D721Med (cell line): ENCODE results near the gene DNAJB14.

Experiments
- DNase-seq: peaks from one replicate; pipeline ENCODE4 v3.0.0; 2011; ENCODE audit warnings: low spot score; ENCODE audit not compliant: insufficient read length
- FAIRE-seq: peaks from 2 replicates; lab custom pipeline; 2011; peaks lifted over from hg19 to GRCh38; lab: Jason Lieb, UNC
- CTCF ChIP-seq: IDR thresholded peaks from 2 replicates; pipeline ENCODE4 v1.5.1; 2012; ENCODE audit warnings: mild to moderate bottlenecking, control low read depth; ENCODE audit not compliant: insufficient read depth; ENCODE audit errors: missing control alignments

The DNAJB14 gene

GRCh38 chr4:99872570-99872969 is 73.8 kb downstream of the DNAJB14 start:
- no peak for FAIRE-seq
- DNase-seq, result no peak
- no peak for TF ChIP-seq CTCF

GRCh38 chr4:99868126-99868596 is 78.3 kb downstream of the DNAJB14 start:
- no peak for DNase-seq
- TF ChIP-seq CTCF, result no peak
- FAIRE-seq, result no peak

GRCh38 chr4:99863804-99864203 is 82.6 kb downstream of the DNAJB14 start:
- DNase-seq (no peak), FAIRE-seq (no peak)

GRCh38 chr4:99861120-99861905 is 85.1 kb downstream of the DNAJB14 start:
- DNase-seq (no peak), FAIRE-seq (no peak)
- TF ChIP-seq CTCF, result no peak

More at GRCh38 chr4:99863804-99864203, 82.6 kb downstream of the DNAJB14 start:
- no peak for TF ChIP-seq CTCF

GRCh38 chr4:99860521-99860920 is 85.9 kb downstream of the DNAJB14 start:
- no peak for TF ChIP-seq CTCF
- DNase-seq (no peak), FAIRE-seq (no peak)

- DNase-seq (no peak), FAIRE-seq (no peak)
- TF ChIP-seq CTCF, result no peak
Observed at GRCh38 chr4:99859618-99860017, 86.8 kb downstream of the DNAJB14 start.

- no peak for TF ChIP-seq CTCF
- FAIRE-seq (no peak), DNase-seq (no peak)
Observed at GRCh38 chr4:99857307-99857706, 89.1 kb downstream of the DNAJB14 start.
